ENCODE data around the gene MGAT4B. TPM values are rescaled to one million over a fixed set of nuclear protein-coding genes. Genes with fewer than 3 reads are reported as not detected.

The MGAT4B gene
- total and polyA plus RNA-seq, 4 donors = 65.0 to 154 (median 82.4) TPM

GRCh38 chr5:179841621-179842020 is 35.0 kb upstream of the MGAT4B start:
- H3K27me3 ChIP-seq (ENCODE audit: control insufficient read depth in 3 of 3, insufficient read depth in 3 of 3, low read length in 2 of 3) = no peaks in the 10 kb centered on the region
- no peak for TF ChIP-seq CTCF (IDR thresholded peaks at IDR 0.05; ENCODE audit: control extremely low read depth, extremely low read depth)
- 94 to 98% methylated on average over 9 of the region's 9 CpGs for WGBS, 2 donors
- ATAC-seq (ENCODE audit: insufficient read depth, low FRiP score) (no peak), DNase-seq (no peak)
- H3K27ac ChIP-seq (ENCODE audit: low read depth in 1 of 2, low read length in 1 of 2) = no peak overlapping the region
- peaks cover 23 to 37% (median 31%) of the 10 kb centered on the region in 4 donors for H3K36me3 ChIP-seq (ENCODE audit: control insufficient read depth in 4 of 4, insufficient read depth in 4 of 4, low read length in 4 of 4)
- no peaks in the 10 kb centered on the region for H3K4me1 ChIP-seq (ENCODE audit: control insufficient read depth in 5 of 5, insufficient read depth in 5 of 5, low read length in 5 of 5)
- no peak overlapping the region for H3K9ac ChIP-seq (ENCODE audit: insufficient read depth in 1 of 2, low read length in 2 of 2)
- H3K9me3 ChIP-seq (ENCODE audit: control insufficient read depth in 4 of 4, insufficient read depth in 3 of 4, low read length in 3 of 4) = peaks cover 0 to 3% (median 0%) of the 10 kb centered on the region in 4 donors
- no peak overlapping the region for H3K4me3 ChIP-seq

GRCh38 chr5:179840766-179841165 is 34.1 kb upstream of the MGAT4B start:
- no peak for TF ChIP-seq CTCF (IDR thresholded peaks at IDR 0.05; ENCODE audit: control extremely low read depth, extremely low read depth)
- Histone ChIP-seq H3K9me3 (ENCODE audit: control insufficient read depth in 4 of 4, insufficient read depth in 3 of 4, low read length in 3 of 4) (peaks cover 0 to 3% (median 0%) of the 10 kb centered on the region in 4 donors), H3K4me3 (no peak overlapping the region), H3K4me1 (ENCODE audit: control insufficient read depth in 5 of 5, insufficient read depth in 5 of 5, low read length in 5 of 5) (peaks cover 0 to 3% (median 0%) of the 10 kb centered on the region in 5 donors), H3K27ac (ENCODE audit: low read depth in 1 of 2, low read length in 1 of 2) (no peak overlapping the region), H3K9ac (ENCODE audit: insufficient read depth in 1 of 2, low read length in 2 of 2) (no peak overlapping the region), H3K27me3 (ENCODE audit: control insufficient read depth in 3 of 3, insufficient read depth in 3 of 3, low read length in 2 of 3) (no peaks in the 10 kb centered on the region), H3K36me3 (ENCODE audit: control insufficient read depth in 4 of 4, insufficient read depth in 4 of 4, low read length in 4 of 4) (peaks cover 21 to 38% (median 33%) of the 10 kb centered on the region in 4 donors)
- ATAC-seq (ENCODE audit: insufficient read depth, low FRiP score) = no peak
- no peak for DNase-seq
- WGBS, 2 donors = 90 to 91% methylated on average over 17 of the region's 17 CpGs

- no peak overlapping the region for H3K27ac ChIP-seq (ENCODE audit: low read depth in 1 of 2, low read length in 1 of 2)
- no peak overlapping the region for H3K4me3 ChIP-seq
- H3K4me1 ChIP-seq (ENCODE audit: control insufficient read depth in 5 of 5, insufficient read depth in 5 of 5, low read length in 5 of 5) = peaks cover 0 to 3% (median 0%) of the 10 kb centered on the region in 5 donors
- peaks cover 21 to 33% (median 31%) of the 10 kb centered on the region in 4 donors for H3K36me3 ChIP-seq (ENCODE audit: control insufficient read depth in 4 of 4, insufficient read depth in 4 of 4, low read length in 4 of 4)
- ATAC-seq (ENCODE audit: insufficient read depth, low FRiP score) (no peak), DNase-seq (no peak)
- no peak for TF ChIP-seq CTCF (IDR thresholded peaks at IDR 0.05; ENCODE audit: control extremely low read depth, extremely low read depth)
- peaks cover 0 to 3% (median 0%) of the 10 kb centered on the region in 4 donors for H3K9me3 ChIP-seq (ENCODE audit: control insufficient read depth in 4 of 4, insufficient read depth in 3 of 4, low read length in 3 of 4)
- no peaks in the 10 kb centered on the region for H3K27me3 ChIP-seq (ENCODE audit: control insufficient read depth in 3 of 3, insufficient read depth in 3 of 3, low read length in 2 of 3)
- H3K9ac ChIP-seq (ENCODE audit: insufficient read depth in 1 of 2, low read length in 2 of 2) = no peak overlapping the region
- 97% methylated on average over 11 of the region's 11 CpGs for WGBS, 2 donors
Measured at GRCh38 chr5:179840321-179840720, 33.7 kb upstream of the MGAT4B start.

Measured in lung (tissue), 12 donors.